A549 (cell line): ENCODE data around the gene CBFA2T3. TPM values are rescaled to one million over a fixed set of nuclear protein-coding genes. Genes with fewer than 3 reads are reported as not detected.

Experiments used
- ATAC-seq, 2 experiments: fragments of 200-7000 bp in 1 of 2; fragments of >200 bp in 1 of 2; cut with Nextera tagmentation in 1 of 2; cut with Tn5 transposase in 1 of 2; 3 replicates each; pipeline versions ENCODE4 v1.8.0 to v1.9.1; 2018 to 2020; ENCODE audit warnings: mild to moderate bottlenecking in 1 of 2, moderate library complexity in 1 of 2
- CTCF ChIA-PET: fragments of 300-600 bp; sonication (Branson Sonifier 250); formaldehyde crosslinking; extraction: SDS; loops from one replicate; lab custom pipeline; 2021; ENCODE audit warnings: antibody characterized with exemption, inconsistent platforms; lab: Yijun Ruan, JAX
- POLR2A ChIA-PET: fragments of 350-600 bp; formaldehyde crosslinking; extraction: SDS; loops from one replicate; lab custom pipeline; 2021; ENCODE audit warnings: antibody characterized with exemption, inconsistent platforms; lab: Yijun Ruan, JAX
- DNase-seq, 2 experiments: peaks; one replicate each; pipeline versions ENCODE4 v3.0.0 to v3.0.0-alpha.2; 2011 to 2016; ENCODE audit warnings: low read depth in 1 of 2, low spot score in 1 of 2
- FAIRE-seq: peaks from 2 replicates; lab custom pipeline; 2011; peaks lifted over from hg19 to GRCh38; lab: Jason Lieb, UNC
- H3K27ac ChIP-seq, 2 experiments: fragments of >200 bp; sonication (Bioruptor Twin); formaldehyde crosslinking; 3 replicates each; pipeline ENCODE4 v1.5.1; 2016 to 2017
- H3K4me1 ChIP-seq: fragments of >200 bp; sonication (Bioruptor Twin); formaldehyde crosslinking; 3 replicates; pipeline ENCODE4 v1.6.1; 2016
- H3K4me2 ChIP-seq: fragments of >200 bp; sonication (Bioruptor Twin); formaldehyde crosslinking; 3 replicates; pipeline ENCODE4 v1.6.1; 2016
- H3K4me3 ChIP-seq: fragments of >200 bp; sonication (Bioruptor Twin); formaldehyde crosslinking; 3 replicates; pipeline ENCODE4 v1.5.1; 2016
- H3K9me3 ChIP-seq: fragments of >200 bp; sonication (Bioruptor Twin); formaldehyde crosslinking; 3 replicates; pipeline ENCODE4 v1.6.1; 2016
- BCL3 ChIP-seq: fragments of >200 bp; sonication (Bioruptor Twin); formaldehyde crosslinking; IDR thresholded peaks from 3 replicates; pipeline ENCODE4 v1.6.1; 2016
- EP300 ChIP-seq, 2 experiments: fragments of >200 bp; sonication (Bioruptor Twin); formaldehyde crosslinking; IDR thresholded peaks; 2 replicates in 1 of 2; 3 replicates in 1 of 2; pipeline ENCODE4 v1.6.1; 2016 to 2017
- FOXS1 ChIP-seq: fragments of 250-450 bp; sonication (Bioruptor Pico); IDR thresholded peaks from 2 replicates; pipeline ENCODE4 v1.5.0; 2020; ENCODE audit warnings: mild to moderate bottlenecking, moderate library complexity
- HDAC2 ChIP-seq: fragments of 200-600 bp; sonication (generic); IDR thresholded peaks from 2 replicates; pipeline ENCODE4 v1.6.1; 2016
- HEYL ChIP-seq: fragments of 250-450 bp; sonication (Bioruptor Pico); IDR thresholded peaks from 2 replicates; pipeline ENCODE4 v1.8.0; 2021; ENCODE audit warnings: mild to moderate bottlenecking, moderate library complexity
- HOXB13 ChIP-seq: fragments of 250-450 bp; sonication (Bioruptor Pico); IDR thresholded peaks from 2 replicates; pipeline ENCODE4 v1.5.0; 2020; ENCODE audit warnings: low read depth, mild to moderate bottlenecking, moderate library complexity
- JUN ChIP-seq, 2 experiments: fragments of >200 bp; sonication (Bioruptor Twin); formaldehyde crosslinking; IDR thresholded peaks; 2 replicates in 1 of 2; 3 replicates in 1 of 2; pipeline ENCODE4 v1.6.1; 2016 to 2017
- JUNB ChIP-seq: fragments of >200 bp; sonication (Bioruptor Twin); formaldehyde crosslinking; IDR thresholded peaks from 2 replicates; pipeline ENCODE4 v1.6.1; 2016
- KDM1A ChIP-seq: fragments of 200-600 bp; sonication (generic); IDR thresholded peaks from 2 replicates; pipeline ENCODE4 v1.6.1; 2016; ENCODE audit warnings: low read depth, mild to moderate bottlenecking
- MAFK ChIP-seq: fragments of 450-650 bp; IDR thresholded peaks from 2 replicates; pipeline ENCODE4 v1.6.1; 2014; ENCODE audit not compliant: partially characterized antibody
- MAX ChIP-seq: IDR thresholded peaks from 2 replicates; pipeline ENCODE4 v1.6.1; 2012
- NFE2L2 ChIP-seq: fragments of 150-350 bp; conservative IDR thresholded peaks from 2 replicates; pipeline ENCODE4 v1.6.1; 2014; ENCODE audit warnings: low read length
- NPAS2 ChIP-seq: fragments of 250-450 bp; sonication (Bioruptor Pico); IDR thresholded peaks from 2 replicates; pipeline ENCODE4 v1.8.0; 2022; ENCODE audit warnings: mild to moderate bottlenecking, moderate library complexity, borderline replicate concordance
- POLR2AphosphoS2 ChIP-seq: conservative IDR thresholded peaks from 2 replicates; pipeline ENCODE4 v1.6.1; 2012; ENCODE audit warnings: low read length, improper control_type of control experiment, inconsistent platforms
- RNF2 ChIP-seq: fragments of 200-600 bp; sonication (generic); IDR thresholded peaks from 2 replicates; pipeline ENCODE4 v1.6.1; 2016; ENCODE audit warnings: low read depth, mild to moderate bottlenecking, antibody characterized with exemption, moderate library complexity, borderline replicate concordance
- ZC3H11A ChIP-seq: fragments of 450-650 bp; IDR thresholded peaks from 2 replicates; pipeline ENCODE4 v1.6.1; 2014; ENCODE audit warnings: antibody characterized with exemption, mild to moderate bottlenecking
- ZNF302 ChIP-seq: fragments of 250-450 bp; sonication (Bioruptor Pico); IDR thresholded peaks from 2 replicates; pipeline ENCODE4 v1.9.0; 2021; ENCODE audit warnings: inconsistent platforms, mild to moderate bottlenecking, moderate library complexity
- WGBS: methylation state at CpG from one replicate; pipeline ENCODE4 v1.1.6; 2017; ENCODE audit errors: missing lambda C conversion rate; 5-methylcytosine and 5-hydroxymethylcytosine counted together
- polyA plus RNA-seq, 4 experiments: library from polyadenylated mRNA; depleted of rRNA in 3 of 4; stranded (reverse); fragments of >200 nt; fragmentation: RNase III in 1 of 4; extraction: RNeasy Plus Mini Kit Qiagen cat#74134 plus additional on column Dnase treatment in 1 of 4; gene quantifications; 2 replicates in 3 of 4; 3 replicates in 1 of 4; pipeline ENCODE4 v1.2.3, GENCODE V29; 2011 to 2017
- TF ChIP-seq, protein P1 (sequence below): fragments of 250-450 bp; sonication (Bioruptor Pico); IDR thresholded peaks from 2 replicates; pipeline ENCODE4 v1.5.0; 2020; ENCODE audit warnings: low read depth, mild to moderate bottlenecking, moderate library complexity
- TF ChIP-seq, protein P2 (sequence below): fragments of 450-650 bp; IDR thresholded peaks from 2 replicates; pipeline ENCODE4 v1.6.1; 2014; ENCODE audit warnings: antibody characterized with exemption

Gene CBFA2T3
- polyA plus RNA-seq, 2 of the 4 experiments (the other 2 are of a cell fraction), result 0.08 TPM; not detected in 1

DNA sequence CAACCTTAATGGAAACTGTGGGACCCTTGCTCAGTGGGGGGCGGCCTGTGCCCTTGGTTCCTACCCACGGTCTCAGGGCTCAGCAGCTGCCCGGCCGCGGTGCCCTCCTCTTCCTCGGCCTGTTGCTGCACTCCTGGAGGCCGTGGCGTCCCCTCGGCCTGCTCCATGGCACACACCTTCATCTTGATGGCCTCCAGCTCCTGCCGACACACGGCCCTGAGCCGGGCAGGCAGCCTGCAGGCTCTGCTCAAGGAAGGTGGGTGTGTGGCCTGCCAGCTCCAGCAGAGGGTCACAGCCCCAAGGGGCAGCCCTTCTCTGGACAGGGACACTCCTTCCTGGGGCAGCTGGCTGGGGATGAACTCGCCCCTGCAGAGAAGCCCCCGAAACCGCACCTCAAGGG, 111.3 kb downstream of the CBFA2T3 start:
- DNase-seq (no peak), ATAC-seq (peak in 1 of 2 experiments; percentile 14; a peak in 3 of 6 replicates), FAIRE-seq (no peak)
- H3K4me1 ChIP-seq, result no peaks in the 10 kb centered on the region
- TF ChIP-seq KDM1A (no peak), MAFK (no peak), JUNB (no peak), BCL3 (no peak)
- ChIA-PET CTCF (interaction anchor here (1.1 to 2.0 kb wide), 4 partner anchors 8 to 302 kb away, joined by 3 to 8 read pairs (median 5); no protein-coding TSS in a partner anchor), POLR2A (no interaction called here)
- no peaks in the 10 kb centered on the region for H3K9me3 ChIP-seq
- no peak overlapping the region for H3K27ac ChIP-seq
- H3K4me3 ChIP-seq, result no peak overlapping the region
- WGBS, result 80% methylated on average over 3 of the region's 15 CpGs
- H3K4me2 ChIP-seq, result no peak overlapping the region

DNA sequence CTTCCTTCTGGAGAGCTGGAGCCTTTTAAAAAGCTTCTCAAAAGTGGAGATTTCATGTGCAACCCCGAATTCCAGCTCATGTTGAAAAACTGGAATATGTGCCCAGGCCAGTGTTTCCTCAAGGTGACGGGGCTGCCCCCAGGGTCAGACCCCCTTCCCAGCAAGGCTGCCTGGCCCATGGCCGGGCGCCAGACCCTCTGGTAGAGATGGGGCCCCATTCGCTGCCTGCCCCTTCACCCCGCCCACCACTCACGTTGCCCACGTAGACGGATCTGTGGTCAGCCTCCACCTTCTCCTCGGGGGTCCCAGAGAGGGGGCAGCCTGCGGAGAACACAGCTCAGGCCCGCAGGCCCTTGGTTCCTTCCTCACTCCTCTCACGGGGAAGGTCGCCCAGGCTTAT, 111.7 kb downstream of the CBFA2T3 start:
- DNase-seq, result no peak
- H3K4me1 ChIP-seq, result no peaks in the 10 kb centered on the region

GRCh38 chr16:88864521-88864920, 112.5 kb downstream of the CBFA2T3 start:
- 0 out of 6 replicates have a peak, but pooled peaks of 1 of the 2 experiments have one; percentile 13 for ATAC-seq

More for the DNA sequence above, 111.7 kb downstream of the CBFA2T3 start:
- ChIA-PET POLR2A (no interaction called here), CTCF (interaction anchor here (1.0 to 2.0 kb wide), 5 partner anchors 7 to 302 kb away, joined by 3 to 8 read pairs (median 4); no protein-coding TSS in a partner anchor)
- no peaks in the 10 kb centered on the region for H3K9me3 ChIP-seq
- H3K4me3 ChIP-seq, result no peak overlapping the region
- FAIRE-seq (no peak), ATAC-seq (no peak)
- 83% methylated on average over 12 of the region's 14 CpGs for WGBS
- no peak overlapping the region for H3K4me2 ChIP-seq
- no peak overlapping the region for H3K27ac ChIP-seq
- TF ChIP-seq POLR2AphosphoS2 (no peak), ZNF302 (CRISPR knock-in tag) (no peak), JUN (IDR thresholded peaks at IDR 0.05) (no peak), ZC3H11A (no peak), NPAS2 (CRISPR knock-in tag) (no peak), HDAC2 (no peak), RNF2 (no peak), JUNB (no peak)
- TF ChIP-seq, protein P1, sequence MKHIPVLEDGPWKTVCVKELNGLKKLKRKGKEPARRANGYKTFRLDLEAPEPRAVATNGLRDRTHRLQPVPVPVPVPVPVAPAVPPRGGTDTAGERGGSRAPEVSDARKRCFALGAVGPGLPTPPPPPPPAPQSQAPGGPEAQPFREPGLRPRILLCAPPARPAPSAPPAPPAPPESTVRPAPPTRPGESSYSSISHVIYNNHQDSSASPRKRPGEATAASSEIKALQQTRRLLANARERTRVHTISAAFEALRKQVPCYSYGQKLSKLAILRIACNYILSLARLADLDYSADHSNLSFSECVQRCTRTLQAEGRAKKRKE (CRISPR knock-in tag), result no peak

More at GRCh38 chr16:88864521-88864920, 112.5 kb downstream of the CBFA2T3 start:
- ChIA-PET CTCF (interaction anchor here (1.0 to 1.7 kb wide), 5 partner anchors 37 to 303 kb away, joined by 3 to 7 read pairs (median 4); partner anchors contain the start of gene APRT), POLR2A (no interaction called here)
- Histone ChIP-seq H3K4me3 (no peak overlapping the region), H3K27ac (no peak overlapping the region), H3K4me2 (no peak overlapping the region), H3K9me3 (no peaks in the 10 kb centered on the region), H3K4me1 (no peaks in the 10 kb centered on the region)
- DNase-seq (no peak), FAIRE-seq (no peak)
- WGBS, result no CpG with 5 or more reads among the region's 18 CpGs
- TF ChIP-seq EP300 (IDR thresholded peaks at IDR 0.05) (no peak), HEYL (CRISPR knock-in tag) (no peak), NPAS2 (CRISPR knock-in tag) (no peak), FOXS1 (CRISPR knock-in tag) (no peak), MAX (no peak), HOXB13 (CRISPR knock-in tag) (no peak), NFE2L2 (no peak)
- TF ChIP-seq, protein P1 (CRISPR knock-in tag), result no peak
- TF ChIP-seq, protein P2, sequence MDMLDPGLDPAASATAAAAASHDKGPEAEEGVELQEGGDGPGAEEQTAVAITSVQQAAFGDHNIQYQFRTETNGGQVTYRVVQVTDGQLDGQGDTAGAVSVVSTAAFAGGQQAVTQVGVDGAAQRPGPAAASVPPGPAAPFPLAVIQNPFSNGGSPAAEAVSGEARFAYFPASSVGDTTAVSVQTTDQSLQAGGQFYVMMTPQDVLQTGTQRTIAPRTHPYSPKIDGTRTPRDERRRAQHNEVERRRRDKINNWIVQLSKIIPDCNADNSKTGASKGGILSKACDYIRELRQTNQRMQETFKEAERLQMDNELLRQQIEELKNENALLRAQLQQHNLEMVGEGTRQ, result no peak
